ENCODE results near the gene SLC6A19. TPM values are rescaled to one million over a fixed set of nuclear protein-coding genes. Genes with fewer than 3 reads are reported as not detected.

The SLC6A19 gene
- total RNA-seq, 1 experiment from 2014 or later = not detected

DNA sequence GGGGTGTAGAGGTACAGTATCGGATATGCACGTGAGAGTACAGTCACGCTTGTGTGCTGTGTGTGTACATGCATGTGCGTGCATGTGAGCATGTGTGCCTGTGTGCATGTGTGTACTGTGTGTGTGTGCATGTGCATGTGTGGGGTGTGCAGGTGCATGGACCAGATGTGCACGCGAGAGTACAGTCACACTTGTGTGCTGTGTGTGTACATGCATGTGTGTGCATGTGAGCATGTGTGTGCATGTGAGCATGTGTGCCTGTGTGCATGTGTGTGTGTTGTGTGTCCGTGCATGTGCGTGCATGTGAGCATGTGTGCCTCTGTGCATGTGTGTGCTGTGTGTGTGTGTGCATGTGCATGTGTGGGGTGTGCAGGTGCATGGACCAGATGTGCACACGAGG lies 10.3 kb downstream of the SLC6A19 start:
- no peak for DNase-seq (ENCODE audit: low spot score)
- TF ChIP-seq EZH2 (IDR thresholded peaks at IDR 0.05; ENCODE audit: borderline replicate concordance, low read depth, low read length, poor library complexity, severe bottlenecking) = no peak
- TF ChIP-seq, protein P1, sequence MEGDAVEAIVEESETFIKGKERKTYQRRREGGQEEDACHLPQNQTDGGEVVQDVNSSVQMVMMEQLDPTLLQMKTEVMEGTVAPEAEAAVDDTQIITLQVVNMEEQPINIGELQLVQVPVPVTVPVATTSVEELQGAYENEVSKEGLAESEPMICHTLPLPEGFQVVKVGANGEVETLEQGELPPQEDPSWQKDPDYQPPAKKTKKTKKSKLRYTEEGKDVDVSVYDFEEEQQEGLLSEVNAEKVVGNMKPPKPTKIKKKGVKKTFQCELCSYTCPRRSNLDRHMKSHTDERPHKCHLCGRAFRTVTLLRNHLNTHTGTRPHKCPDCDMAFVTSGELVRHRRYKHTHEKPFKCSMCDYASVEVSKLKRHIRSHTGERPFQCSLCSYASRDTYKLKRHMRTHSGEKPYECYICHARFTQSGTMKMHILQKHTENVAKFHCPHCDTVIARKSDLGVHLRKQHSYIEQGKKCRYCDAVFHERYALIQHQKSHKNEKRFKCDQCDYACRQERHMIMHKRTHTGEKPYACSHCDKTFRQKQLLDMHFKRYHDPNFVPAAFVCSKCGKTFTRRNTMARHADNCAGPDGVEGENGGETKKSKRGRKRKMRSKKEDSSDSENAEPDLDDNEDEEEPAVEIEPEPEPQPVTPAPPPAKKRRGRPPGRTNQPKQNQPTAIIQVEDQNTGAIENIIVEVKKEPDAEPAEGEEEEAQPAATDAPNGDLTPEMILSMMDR (conservative IDR thresholded peaks at IDR 0.05; ENCODE audit: low read depth, low read length) = no peak
- intact Hi-C loops (cut with micrococcal nuclease; ENCODE audit: unreplicated experiment) = no loop called here
- no peak overlapping the region for H3K4me3 ChIP-seq (ENCODE audit: low read depth, low read length, poor library complexity, severe bottlenecking)
- H3K27ac ChIP-seq (ENCODE audit: low read depth, low read length, poor library complexity, severe bottlenecking) = no peak overlapping the region
- BruUV-seq (replicated peaks) = no TSS peak
- no peaks in the 10 kb centered on the region for H3K36me3 ChIP-seq (ENCODE audit: insufficient read depth, low read length, poor library complexity, severe bottlenecking)
- no peaks in the 10 kb centered on the region for H3K9me3 ChIP-seq (ENCODE audit: low read depth, low read length, poor library complexity, severe bottlenecking)
- peaks cover 16% of the 10 kb centered on the region for H3K27me3 ChIP-seq (replicated peaks; ENCODE audit: insufficient read depth, low read depth, low read length, poor library complexity)
- CTCF ChIA-PET = no interaction called here
- no peaks in the 10 kb centered on the region for H3K4me1 ChIP-seq (ENCODE audit: insufficient read depth, low read length, poor library complexity, severe bottlenecking)
- POLR2A ChIA-PET (ENCODE audit: low non-redundant PET) = no interaction called here

DNA sequence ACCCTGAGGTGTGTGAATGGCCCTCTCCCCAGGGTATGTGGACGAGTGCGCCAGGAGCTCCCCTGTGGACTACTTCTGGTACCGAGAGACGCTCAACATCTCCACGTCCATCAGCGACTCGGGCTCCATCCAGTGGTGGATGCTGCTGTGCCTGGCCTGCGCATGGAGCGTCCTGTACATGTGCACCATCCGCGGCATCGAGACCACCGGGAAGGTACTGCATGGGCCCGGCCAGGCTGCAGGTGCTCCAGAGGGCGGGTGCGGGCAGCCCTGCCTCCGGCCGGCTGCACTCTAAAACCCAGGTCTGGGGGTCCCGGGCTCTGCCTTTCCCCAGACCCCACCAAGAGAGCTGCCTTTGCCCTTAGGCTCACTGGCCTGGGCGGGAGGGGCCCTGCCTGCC lies 10.9 kb downstream of the SLC6A19 start:
- no peaks in the 10 kb centered on the region for H3K9me3 ChIP-seq (ENCODE audit: low read depth, low read length, poor library complexity, severe bottlenecking)
- H3K27me3 ChIP-seq (replicated peaks; ENCODE audit: insufficient read depth, low read depth, low read length, poor library complexity) = peaks cover 11% of the 10 kb centered on the region
- no peak for TF ChIP-seq EZH2 (IDR thresholded peaks at IDR 0.05; ENCODE audit: borderline replicate concordance, low read depth, low read length, poor library complexity, severe bottlenecking)
- TF ChIP-seq, protein P1 (conservative IDR thresholded peaks at IDR 0.05; ENCODE audit: low read depth, low read length) = no peak
- ChIA-PET POLR2A (ENCODE audit: low non-redundant PET) (no interaction called here), CTCF (no interaction called here)
- H3K36me3 ChIP-seq (ENCODE audit: insufficient read depth, low read length, poor library complexity, severe bottlenecking) = no peaks in the 10 kb centered on the region
- no TSS peak for BruUV-seq (replicated peaks)
- no peak overlapping the region for H3K27ac ChIP-seq (ENCODE audit: low read depth, low read length, poor library complexity, severe bottlenecking)
- H3K4me3 ChIP-seq (ENCODE audit: low read depth, low read length, poor library complexity, severe bottlenecking) = no peak overlapping the region
- no peak for DNase-seq (ENCODE audit: low spot score)
- intact Hi-C loops (cut with micrococcal nuclease; ENCODE audit: unreplicated experiment) = no loop called here
- H3K4me1 ChIP-seq (ENCODE audit: insufficient read depth, low read length, poor library complexity, severe bottlenecking) = no peaks in the 10 kb centered on the region

DNA sequence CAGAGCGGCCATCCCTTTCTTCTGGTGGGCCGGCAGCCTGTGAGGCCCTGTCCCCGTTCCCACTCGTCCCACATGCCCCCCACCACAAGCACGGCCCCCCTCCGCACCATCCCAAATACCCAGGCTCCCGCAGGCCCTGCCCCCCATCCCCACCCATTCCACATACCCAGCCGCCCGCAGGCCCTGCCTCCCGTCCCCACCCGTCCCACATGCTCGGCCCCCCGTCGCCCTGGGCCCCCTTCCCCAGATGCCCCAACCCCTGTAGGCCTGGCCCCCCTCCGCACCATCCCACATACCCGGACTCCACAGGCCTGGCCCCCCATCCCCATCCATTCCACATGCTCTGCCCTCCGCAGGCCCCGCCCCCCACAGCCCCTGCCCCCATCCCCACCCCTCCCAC lies 11.5 kb downstream of the SLC6A19 start:
- TF ChIP-seq EZH2 (IDR thresholded peaks at IDR 0.05; ENCODE audit: borderline replicate concordance, low read depth, low read length, poor library complexity, severe bottlenecking) = no peak
- DNase-seq (ENCODE audit: low spot score) = no peak
- intact Hi-C loops (cut with micrococcal nuclease; ENCODE audit: unreplicated experiment) = no loop called here

DNA sequence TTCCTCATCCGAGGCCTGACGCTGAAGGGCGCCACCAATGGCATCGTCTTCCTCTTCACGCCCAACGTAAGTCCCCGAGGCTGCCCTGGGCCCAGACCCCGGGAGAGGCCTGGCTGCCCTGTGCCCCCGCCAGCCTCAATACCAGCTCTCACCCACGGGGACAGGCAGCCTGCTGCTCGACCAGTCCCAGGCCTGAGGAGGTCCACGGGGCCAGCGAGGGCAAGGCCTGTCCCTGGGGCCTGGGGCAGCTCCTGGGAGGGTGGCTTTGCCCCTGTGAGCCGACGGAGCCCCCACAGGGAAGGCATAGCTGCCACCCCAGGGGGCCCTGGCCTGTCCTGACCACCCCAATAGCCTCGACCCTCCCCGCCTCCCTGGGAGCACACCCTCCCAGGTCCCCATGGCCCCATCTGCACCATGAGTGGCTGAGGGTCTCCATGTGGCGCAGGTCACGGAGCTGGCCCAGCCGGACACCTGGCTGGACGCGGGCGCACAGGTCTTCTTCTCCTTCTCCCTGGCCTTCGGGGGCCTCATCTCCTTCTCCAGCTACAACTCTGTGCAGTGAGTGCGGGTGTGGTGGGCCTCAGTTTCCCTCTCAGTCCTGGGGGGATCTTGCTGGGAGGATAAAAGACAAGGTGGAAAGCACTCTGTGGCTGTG lies 12.2 kb downstream of the SLC6A19 start:
- POLR2A ChIA-PET (ENCODE audit: low non-redundant PET) = no interaction called here
- no peak for TF ChIP-seq EZH2 (IDR thresholded peaks at IDR 0.05; ENCODE audit: borderline replicate concordance, low read depth, low read length, poor library complexity, severe bottlenecking)
- TF ChIP-seq, protein P1 (conservative IDR thresholded peaks at IDR 0.05; ENCODE audit: low read depth, low read length) = no peak
- no peaks in the 10 kb centered on the region for H3K4me1 ChIP-seq (ENCODE audit: insufficient read depth, low read length, poor library complexity, severe bottlenecking)
- H3K36me3 ChIP-seq (ENCODE audit: insufficient read depth, low read length, poor library complexity, severe bottlenecking) = no peaks in the 10 kb centered on the region
- no peaks in the 10 kb centered on the region for H3K27me3 ChIP-seq (replicated peaks; ENCODE audit: insufficient read depth, low read depth, low read length, poor library complexity)
- H3K4me3 ChIP-seq (ENCODE audit: low read depth, low read length, poor library complexity, severe bottlenecking) = no peak overlapping the region
- no peaks in the 10 kb centered on the region for H3K9me3 ChIP-seq (ENCODE audit: low read depth, low read length, poor library complexity, severe bottlenecking)
- BruUV-seq (replicated peaks) = no TSS peak
- intact Hi-C loops (cut with micrococcal nuclease; ENCODE audit: unreplicated experiment) = no loop called here
- no peak for DNase-seq (ENCODE audit: low spot score)
- CTCF ChIA-PET = no interaction called here
- no peak overlapping the region for H3K27ac ChIP-seq (ENCODE audit: low read depth, low read length, poor library complexity, severe bottlenecking)

More for the DNA sequence above, 11.5 kb downstream of the SLC6A19 start:
- Histone ChIP-seq H3K9me3 (ENCODE audit: low read depth, low read length, poor library complexity, severe bottlenecking) (no peaks in the 10 kb centered on the region), H3K27me3 (replicated peaks; ENCODE audit: insufficient read depth, low read depth, low read length, poor library complexity) (peaks cover 5% of the 10 kb centered on the region), H3K27ac (ENCODE audit: low read depth, low read length, poor library complexity, severe bottlenecking) (no peak overlapping the region), H3K4me1 (ENCODE audit: insufficient read depth, low read length, poor library complexity, severe bottlenecking) (no peaks in the 10 kb centered on the region), H3K36me3 (ENCODE audit: insufficient read depth, low read length, poor library complexity, severe bottlenecking) (no peaks in the 10 kb centered on the region), H3K4me3 (ENCODE audit: low read depth, low read length, poor library complexity, severe bottlenecking) (no peak overlapping the region)
- BruUV-seq (replicated peaks) = no TSS peak
- CTCF ChIA-PET = no interaction called here
- POLR2A ChIA-PET (ENCODE audit: low non-redundant PET) = no interaction called here

All from A673 (cell line).